HepG2 (cell line): ENCODE data around the gene ZBTB46. TPM values are rescaled to one million over a fixed set of nuclear protein-coding genes. Genes with fewer than 3 reads are reported as not detected.

Experiments used
- FOXK2 ChIP-seq: fragments of 450-650 bp; IDR thresholded peaks from 2 replicates; pipeline ENCODE4 v1.6.1; 2016
- MATR3 ChIP-seq: sonication (generic); formaldehyde crosslinking; IDR thresholded peaks from 2 replicates; pipeline ENCODE4 v1.4.0; 2020; ENCODE audit warnings: missing genetic modification reagents
- NCOA1 ChIP-seq: sonication (generic); formaldehyde crosslinking; IDR thresholded peaks from 2 replicates; pipeline ENCODE4 v1.9.0; 2021; ENCODE audit warnings: missing genetic modification reagents
- PCBP1 ChIP-seq: fragments of 200-400 bp; formaldehyde crosslinking; IDR thresholded peaks from 2 replicates; pipeline ENCODE4 v1.6.1; 2017; ENCODE audit warnings: mild to moderate bottlenecking, low read depth, low read length, borderline replicate concordance
- SMC3 ChIP-seq: IDR thresholded peaks from 2 replicates; pipeline ENCODE4 v1.6.1; 2011; ENCODE audit warnings: low read length, improper control_type of control experiment
- SP2 ChIP-seq: sonication (generic); formaldehyde crosslinking; IDR thresholded peaks from 2 replicates; pipeline ENCODE4 v1.5.1; 2020; ENCODE audit warnings: mild to moderate bottlenecking, missing genetic modification reagents
- TRAFD1 ChIP-seq: sonication (generic); formaldehyde crosslinking; IDR thresholded peaks from 2 replicates; pipeline ENCODE4 v1.5.1; 2020; ENCODE audit warnings: missing genetic modification reagents, mild to moderate bottlenecking, borderline replicate concordance
- ZBTB46 ChIP-seq: sonication (generic); formaldehyde crosslinking; IDR thresholded peaks from 2 replicates; pipeline ENCODE4 v1.4.0; 2020; ENCODE audit warnings: mild to moderate bottlenecking, missing genetic modification reagents, borderline replicate concordance
- ZBTB8A ChIP-seq: sonication (generic); formaldehyde crosslinking; IDR thresholded peaks from 2 replicates; pipeline ENCODE4 v1.4.0; 2020; ENCODE audit warnings: mild to moderate bottlenecking, low read depth, missing genetic modification reagents, borderline replicate concordance
- ZMYM3 ChIP-seq: sonication (generic); formaldehyde crosslinking; IDR thresholded peaks from 2 replicates; pipeline ENCODE4 v1.5.1; 2020; ENCODE audit warnings: mild to moderate bottlenecking, missing genetic modification reagents
- ZNF225 ChIP-seq: sonication (generic); formaldehyde crosslinking; IDR thresholded peaks from 2 replicates; pipeline ENCODE4 v1.4.0; 2020; ENCODE audit warnings: mild to moderate bottlenecking, missing genetic modification reagents
- ZNF264 ChIP-seq: sonication (generic); formaldehyde crosslinking; IDR thresholded peaks from 2 replicates; pipeline ENCODE4 v1.4.0; 2020; ENCODE audit warnings: missing genetic modification reagents
- ZNF280B ChIP-seq: sonication (generic); formaldehyde crosslinking; IDR thresholded peaks from 2 replicates; pipeline ENCODE4 v1.5.0; 2020; ENCODE audit warnings: missing genetic modification reagents, mild to moderate bottlenecking, borderline replicate concordance
- ZNF572 ChIP-seq: sonication (generic); formaldehyde crosslinking; IDR thresholded peaks from 2 replicates; pipeline ENCODE4 v1.5.1; 2020; ENCODE audit warnings: mild to moderate bottlenecking, missing genetic modification reagents
- ZNF724P ChIP-seq: sonication (generic); formaldehyde crosslinking; IDR thresholded peaks from 2 replicates; pipeline ENCODE4 v1.8.0; 2022; ENCODE audit warnings: missing genetic modification reagents, borderline replicate concordance
- ZSCAN22 ChIP-seq: sonication (generic); formaldehyde crosslinking; IDR thresholded peaks from 2 replicates; pipeline ENCODE4 v1.4.0; 2020; ENCODE audit warnings: mild to moderate bottlenecking, missing genetic modification reagents
- polyA plus RNA-seq, 8 experiments: library from polyadenylated mRNA; depleted of rRNA in 3 of 8; stranded (reverse) in 7 of 8; unstranded in 1 of 8; fragments of >200 nt; fragmentation: Illumina TruSeq in 4 of 8; extraction: Trizol in 4 of 8; gene quantifications; 2 replicates each; pipeline versions ENCODE4 v1.2.1 to v1.2.3, GENCODE V29; 2011 to 2016; ENCODE audit warnings: low read depth in 4 of 8, missing spikeins in 1 of 8, mixed read lengths in 1 of 8; ENCODE audit not compliant: insufficient read depth in 1 of 8
- total RNA-seq, 5 experiments: library from RNA; depleted of rRNA; stranded (reverse); fragments of >200 nt; fragmentation: Illumina TruSeq; extraction: Trizol; gene quantifications; 2 replicates each; pipeline ENCODE4 v1.2.3, GENCODE V29; 2016; ENCODE audit warnings: low read depth in 1 of 5
- TF ChIP-seq, protein P1 (sequence below): sonication (generic); formaldehyde crosslinking; IDR thresholded peaks from 2 replicates; pipeline ENCODE4 v1.4.0; 2020; ENCODE audit warnings: missing genetic modification reagents, mild to moderate bottlenecking, borderline replicate concordance
- TF ChIP-seq, protein P2 (sequence below): sonication (generic); formaldehyde crosslinking; IDR thresholded peaks from 2 replicates; pipeline ENCODE4 v1.5.0; 2020; ENCODE audit warnings: mild to moderate bottlenecking, missing genetic modification reagents

Gene ZBTB46
- total and polyA plus RNA-seq, 2 of the 13 experiments (the other 11 are each of a cell fraction or from before 2014, with no cell fraction given), result 1.6 to 13.5 TPM

DNA sequence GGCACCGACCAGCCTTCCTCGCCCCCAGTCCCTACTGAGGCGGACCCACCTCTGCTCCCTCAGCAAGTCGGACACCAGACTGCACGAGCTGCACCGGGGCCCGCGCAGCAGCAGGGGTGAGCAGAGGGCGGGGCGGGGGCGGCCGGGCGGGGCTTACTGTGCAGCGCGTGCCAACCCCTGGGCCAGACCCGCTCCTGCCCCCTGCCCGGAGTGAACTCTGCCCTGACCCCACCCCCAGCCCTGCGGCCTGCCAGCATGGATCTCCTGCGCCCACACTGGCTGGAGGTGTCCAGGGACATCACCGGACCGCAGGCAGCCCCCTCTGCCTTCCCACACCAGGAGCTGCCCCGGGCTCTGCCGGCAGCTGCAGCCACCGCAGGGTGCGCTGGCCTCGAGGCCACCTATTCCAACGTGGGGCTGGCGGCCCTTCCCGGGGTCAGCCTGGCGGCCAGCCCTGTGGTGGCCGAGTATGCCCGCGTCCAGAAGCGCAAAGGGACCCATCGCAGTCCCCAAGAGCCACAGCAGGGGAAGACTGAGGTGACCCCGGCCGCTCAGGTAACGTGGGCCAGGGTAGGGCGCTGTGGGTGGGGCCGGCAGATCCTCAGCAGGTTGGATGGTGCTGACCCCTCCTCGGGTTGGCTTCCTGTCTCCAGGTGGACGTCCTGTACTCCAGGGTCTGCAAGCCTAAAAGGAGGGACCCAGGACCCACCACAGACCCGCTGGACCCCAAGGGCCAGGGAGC is 92.9 kb downstream of the ZBTB46 start (continued):
- TF ChIP-seq ZBTB8A (peak; percentile 40; the same call in 1 of the 2 replicates), SP2 (CRISPR knock-in tag) (peak; percentile 12), MATR3 (CRISPR knock-in tag) (no peak; the same call in 1 of the 2 replicates), ZBTB46 (peak; percentile 89; the same call in 1 of the 2 replicates), SMC3 (no peak; the same call in 1 of the 2 replicates), ZNF225 (CRISPR knock-in tag) (peak; percentile 88; the same call in 1 of the 2 replicates), NCOA1 (no peak), ZNF572 (no peak; the same call in none of the 2 replicates), ZMYM3 (peak; percentile 29; the same call in 1 of the 2 replicates), ZNF264 (peak; percentile 71), PCBP1 (no peak; the same call in 1 of the 2 replicates), ZSCAN22 (CRISPR knock-in tag) (peak; percentile 82; the same call in 1 of the 2 replicates), TRAFD1 (peak; percentile 11; the same call in 1 of the 2 replicates), ZNF280B (peak; percentile 95), ZNF724P (CRISPR knock-in tag) (peak; percentile 84; the same call in 1 of the 2 replicates), FOXK2 (no peak)
- TF ChIP-seq, protein P1, sequence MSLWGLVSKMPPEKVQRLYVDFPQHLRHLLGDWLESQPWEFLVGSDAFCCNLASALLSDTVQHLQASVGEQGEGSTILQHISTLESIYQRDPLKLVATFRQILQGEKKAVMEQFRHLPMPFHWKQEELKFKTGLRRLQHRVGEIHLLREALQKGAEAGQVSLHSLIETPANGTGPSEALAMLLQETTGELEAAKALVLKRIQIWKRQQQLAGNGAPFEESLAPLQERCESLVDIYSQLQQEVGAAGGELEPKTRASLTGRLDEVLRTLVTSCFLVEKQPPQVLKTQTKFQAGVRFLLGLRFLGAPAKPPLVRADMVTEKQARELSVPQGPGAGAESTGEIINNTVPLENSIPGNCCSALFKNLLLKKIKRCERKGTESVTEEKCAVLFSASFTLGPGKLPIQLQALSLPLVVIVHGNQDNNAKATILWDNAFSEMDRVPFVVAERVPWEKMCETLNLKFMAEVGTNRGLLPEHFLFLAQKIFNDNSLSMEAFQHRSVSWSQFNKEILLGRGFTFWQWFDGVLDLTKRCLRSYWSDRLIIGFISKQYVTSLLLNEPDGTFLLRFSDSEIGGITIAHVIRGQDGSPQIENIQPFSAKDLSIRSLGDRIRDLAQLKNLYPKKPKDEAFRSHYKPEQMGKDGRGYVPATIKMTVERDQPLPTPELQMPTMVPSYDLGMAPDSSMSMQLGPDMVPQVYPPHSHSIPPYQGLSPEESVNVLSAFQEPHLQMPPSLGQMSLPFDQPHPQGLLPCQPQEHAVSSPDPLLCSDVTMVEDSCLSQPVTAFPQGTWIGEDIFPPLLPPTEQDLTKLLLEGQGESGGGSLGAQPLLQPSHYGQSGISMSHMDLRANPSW (CRISPR knock-in tag), result no peak
- TF ChIP-seq, protein P2, sequence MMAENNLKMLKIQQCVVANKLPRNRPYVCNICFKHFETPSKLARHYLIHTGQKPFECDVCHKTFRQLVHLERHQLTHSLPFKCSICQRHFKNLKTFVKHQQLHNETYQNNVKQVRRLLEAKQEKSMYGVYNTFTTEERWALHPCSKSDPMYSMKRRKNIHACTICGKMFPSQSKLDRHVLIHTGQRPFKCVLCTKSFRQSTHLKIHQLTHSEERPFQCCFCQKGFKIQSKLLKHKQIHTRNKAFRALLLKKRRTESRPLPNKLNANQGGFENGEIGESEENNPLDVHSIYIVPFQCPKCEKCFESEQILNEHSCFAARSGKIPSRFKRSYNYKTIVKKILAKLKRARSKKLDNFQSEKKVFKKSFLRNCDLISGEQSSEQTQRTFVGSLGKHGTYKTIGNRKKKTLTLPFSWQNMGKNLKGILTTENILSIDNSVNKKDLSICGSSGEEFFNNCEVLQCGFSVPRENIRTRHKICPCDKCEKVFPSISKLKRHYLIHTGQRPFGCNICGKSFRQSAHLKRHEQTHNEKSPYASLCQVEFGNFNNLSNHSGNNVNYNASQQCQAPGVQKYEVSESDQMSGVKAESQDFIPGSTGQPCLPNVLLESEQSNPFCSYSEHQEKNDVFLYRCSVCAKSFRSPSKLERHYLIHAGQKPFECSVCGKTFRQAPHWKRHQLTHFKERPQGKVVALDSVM (CRISPR knock-in tag), result no peak
